GM23338 (cell line): Measurements from ENCODE around the gene DUS3L. TPM values are rescaled to one million over a fixed set of nuclear protein-coding genes. Genes with fewer than 3 reads are reported as not detected.

ENCODE experiments used
- ATAC-seq: fragments of 200-7000 bp; cut with Tn5 transposase; 3 replicates; pipeline ENCODE4 v1.9.1; 2020
- DNase-seq: peaks from one replicate; pipeline ENCODE4 v3.0.0-alpha.2; 2015; ENCODE audit warnings: low spot score
- H2AFZ ChIP-seq: fragments of 200-600 bp; sonication (generic); 2 replicates; pipeline ENCODE4 v1.8.0; 2016; ENCODE audit warnings: antibody characterized with exemption, mild to moderate bottlenecking, moderate library complexity
- H3F3A ChIP-seq: fragments of 200-600 bp; sonication (generic); replicated peaks from 2 replicates; pipeline ENCODE4 v1.8.0; 2017; ENCODE audit warnings: antibody characterized with exemption, mixed run types, low read depth
- H3K27ac ChIP-seq: fragments of 200-600 bp; sonication (generic); 2 replicates; pipeline ENCODE4 v1.6.1; 2016; ENCODE audit warnings: low read depth
- H3K27me3 ChIP-seq: fragments of 200-600 bp; sonication (generic); 2 replicates; pipeline ENCODE4 v1.8.0; 2016; ENCODE audit warnings: mild to moderate bottlenecking, mixed run types, moderate library complexity; ENCODE audit not compliant: insufficient read depth
- H3K36me3 ChIP-seq: fragments of 200-600 bp; sonication (generic); 2 replicates; pipeline ENCODE4 v1.8.0; 2016; ENCODE audit warnings: mild to moderate bottlenecking; ENCODE audit not compliant: insufficient read depth
- H3K4me1 ChIP-seq: fragments of 200-600 bp; sonication (generic); 2 replicates; pipeline ENCODE4 v1.8.0; 2016; ENCODE audit warnings: mild to moderate bottlenecking, moderate library complexity; ENCODE audit not compliant: insufficient read depth
- H3K4me2 ChIP-seq: fragments of 200-600 bp; sonication (generic); 2 replicates; pipeline ENCODE4 v1.7.1; 2017; ENCODE audit warnings: mixed run types
- H3K4me3 ChIP-seq: fragments of 200-600 bp; sonication (generic); 2 replicates; pipeline ENCODE4 v1.6.1; 2016; ENCODE audit warnings: mixed run types
- H3K79me2 ChIP-seq: fragments of 200-600 bp; sonication (generic); replicated peaks from 2 replicates; pipeline ENCODE4 v1.8.0; 2017; ENCODE audit warnings: mild to moderate bottlenecking; ENCODE audit not compliant: insufficient read depth
- H3K9me2 ChIP-seq: fragments of 200-600 bp; sonication (generic); 2 replicates; pipeline ENCODE4 v1.8.0; 2017; ENCODE audit not compliant: insufficient read depth
- H4K20me1 ChIP-seq: fragments of 200-600 bp; sonication (generic); replicated peaks from 2 replicates; pipeline ENCODE4 v1.8.0; 2017; ENCODE audit warnings: mild to moderate bottlenecking; ENCODE audit not compliant: insufficient read depth
- H3K27ac Mint-ChIP-seq: 2 replicates; pipeline ENCODE4 v1.8.0; 2020; ENCODE audit warnings: inconsistent platforms, mild to moderate bottlenecking, moderate library complexity, mixed read lengths
- H3K27me3 Mint-ChIP-seq: 3 replicates; pipeline ENCODE4 v1.8.0; 2022; ENCODE audit warnings: low read depth, mild to moderate bottlenecking, moderate library complexity, mixed read lengths, inconsistent platforms; ENCODE audit not compliant: insufficient read depth, poor library complexity
- H3K36me3 Mint-ChIP-seq: 3 replicates; pipeline ENCODE4 v1.8.0; 2021; ENCODE audit warnings: low read depth, mild to moderate bottlenecking, inconsistent platforms, moderate library complexity, mixed read lengths
- H3K4me1 Mint-ChIP-seq: 3 replicates; pipeline ENCODE4 v1.8.0; 2020; ENCODE audit warnings: mild to moderate bottlenecking, inconsistent platforms, mixed read lengths
- H3K4me3 Mint-ChIP-seq: 3 replicates; pipeline ENCODE4 v1.8.0; 2021; ENCODE audit warnings: moderate library complexity, mild to moderate bottlenecking, inconsistent platforms, mixed read lengths
- H3K9me3 Mint-ChIP-seq: 3 replicates; pipeline ENCODE4 v1.8.0; 2020; ENCODE audit warnings: moderate library complexity, mild to moderate bottlenecking, inconsistent platforms, mixed read lengths
- EZH2phosphoT487 ChIP-seq: fragments of 200-600 bp; sonication (generic); IDR thresholded peaks from one replicate; pipeline ENCODE4 v1.8.1; 2018; ENCODE audit warnings: antibody characterized with exemption; ENCODE audit not compliant: unreplicated experiment
- NANOG ChIP-seq: IDR thresholded peaks from 2 replicates; pipeline ENCODE4 v1.6.1; 2016; ENCODE audit warnings: antibody characterized with exemption, borderline replicate concordance
- ZNF462 ChIP-seq: fragments of 250-450 bp; sonication (Bioruptor Pico); IDR thresholded peaks from 2 replicates; pipeline ENCODE4 v1.5.0; 2020; ENCODE audit warnings: mild to moderate bottlenecking, moderate library complexity
- polyA plus RNA-seq: library from polyadenylated mRNA; unstranded; fragments of >200 nt; fragmentation: Nextera tagmentation; extraction: Ambion mirVana; gene quantifications from 2 replicates; pipeline ENCODE4 v1.2.1, GENCODE V29; 2016
- total RNA-seq: library from RNA; depleted of rRNA; stranded (reverse); fragments of >200 nt; shearing (Covaris generic); gene quantifications from 2 replicates; pipeline ENCODE4 v1.2.3, GENCODE V29; 2014

Gene DUS3L
- total and polyA plus RNA-seq, 2 experiments from 2014 or later, result 26.2 to 53.0 TPM

DNA sequence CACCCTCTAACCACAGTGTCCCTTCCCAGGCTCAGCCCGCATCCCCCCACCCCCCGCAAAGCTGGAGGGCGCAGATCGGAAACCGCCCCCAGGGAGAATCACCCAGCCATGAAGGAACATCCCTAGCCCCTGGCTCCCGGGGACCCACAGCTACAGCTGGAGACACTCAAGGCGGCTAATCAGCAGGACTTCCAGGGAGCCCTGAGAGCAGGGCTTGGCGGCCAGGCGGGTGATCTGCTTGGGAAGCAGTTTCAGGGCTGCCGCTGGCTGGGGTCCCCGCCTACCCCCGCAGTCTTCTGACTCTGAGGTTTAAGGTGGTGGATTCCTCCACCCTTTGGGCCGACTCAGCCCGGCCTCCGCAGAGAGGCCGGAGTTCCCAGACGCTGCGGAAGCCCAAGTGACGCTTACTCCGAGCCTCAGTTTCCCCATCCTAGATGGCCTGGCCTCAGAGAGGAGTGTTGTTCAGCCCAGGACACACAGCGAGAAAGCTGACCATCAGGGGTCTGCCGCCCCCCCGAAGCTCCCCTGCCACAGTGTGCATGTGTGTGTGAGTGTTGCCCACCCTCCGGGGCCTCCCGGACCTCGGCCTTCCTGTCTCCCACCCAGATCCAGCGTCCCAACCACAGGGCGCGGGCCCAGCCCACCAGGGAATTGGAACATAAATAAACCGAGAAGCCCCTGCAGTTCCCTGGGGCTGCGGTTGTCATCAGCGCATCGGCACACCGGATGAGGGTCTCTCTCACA, 38.8 kb upstream of the DUS3L start:
- peaks cover 7% of the 10 kb centered on the region for H3K4me1 Mint-ChIP-seq
- Histone ChIP-seq H3K9me2 (no peaks in the 10 kb centered on the region), H3K79me2 (no peaks in the 10 kb centered on the region), H4K20me1 (no peaks in the 10 kb centered on the region), H3K36me3 (no peaks in the 10 kb centered on the region), H3K4me3 (peak overlapping the region; percentile 86), H3F3A (no peaks in the 10 kb centered on the region), H3K4me1 (peaks cover 4% of the 10 kb centered on the region; the same call in 1 of the 2 replicates), H3K27me3 (no peaks in the 10 kb centered on the region), H3K27ac (no peak overlapping the region), H2AFZ (no peak overlapping the region; the same call in 1 of the 2 replicates), H3K4me2 (peak overlapping the region; percentile 97)
- TF ChIP-seq EZH2phosphoT487 (no peak), ZNF462 (CRISPR knock-in tag) (no peak), NANOG (no peak)
- ATAC-seq, result no peak
- no peak overlapping the region for H3K27ac Mint-ChIP-seq
- DNase-seq, result no peak
- H3K4me3 Mint-ChIP-seq, result peak overlapping the region; percentile 95
- no peaks in the 10 kb centered on the region for H3K36me3 Mint-ChIP-seq
- H3K9me3 Mint-ChIP-seq, result 0 out of 3 replicates have a peak, but pooled peaks cover 2% of the 10 kb centered on the region
- H3K27me3 Mint-ChIP-seq, result peaks cover 22% of the 10 kb centered on the region
